ENCODE measurements around the gene C1orf35.

C1orf35 gene

DNA sequence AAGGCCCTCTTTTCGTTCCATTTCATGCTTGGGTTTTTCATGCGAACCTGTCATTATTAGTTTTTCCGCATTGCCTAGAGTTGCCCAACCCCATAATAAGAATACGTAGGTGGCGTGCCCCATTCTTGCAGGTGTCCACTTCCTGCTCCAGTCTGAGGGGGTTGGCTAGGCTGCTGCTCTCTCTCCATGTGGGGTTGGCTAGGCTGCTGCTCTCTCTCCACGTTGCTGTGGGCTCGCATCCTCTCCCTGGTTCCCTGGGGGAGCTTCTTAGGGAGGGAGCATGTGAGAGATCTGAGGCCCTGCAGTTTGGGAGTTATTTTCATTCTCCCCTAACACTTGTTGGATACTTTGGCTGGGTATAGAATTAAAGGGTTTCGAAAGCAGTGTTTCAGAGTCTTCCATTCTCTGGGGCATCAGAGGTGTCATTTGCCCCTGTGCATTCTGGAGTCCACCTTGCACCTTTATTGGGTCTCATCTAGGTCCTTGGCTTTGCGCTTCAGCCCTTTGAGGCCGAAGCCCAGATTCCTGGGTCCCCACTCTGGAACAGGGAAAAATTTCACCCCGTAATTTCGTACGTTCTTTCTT lies 8.6 kb downstream of the C1orf35 start:
- DNase-seq (ENCODE audit: low read depth): no peak

DNA sequence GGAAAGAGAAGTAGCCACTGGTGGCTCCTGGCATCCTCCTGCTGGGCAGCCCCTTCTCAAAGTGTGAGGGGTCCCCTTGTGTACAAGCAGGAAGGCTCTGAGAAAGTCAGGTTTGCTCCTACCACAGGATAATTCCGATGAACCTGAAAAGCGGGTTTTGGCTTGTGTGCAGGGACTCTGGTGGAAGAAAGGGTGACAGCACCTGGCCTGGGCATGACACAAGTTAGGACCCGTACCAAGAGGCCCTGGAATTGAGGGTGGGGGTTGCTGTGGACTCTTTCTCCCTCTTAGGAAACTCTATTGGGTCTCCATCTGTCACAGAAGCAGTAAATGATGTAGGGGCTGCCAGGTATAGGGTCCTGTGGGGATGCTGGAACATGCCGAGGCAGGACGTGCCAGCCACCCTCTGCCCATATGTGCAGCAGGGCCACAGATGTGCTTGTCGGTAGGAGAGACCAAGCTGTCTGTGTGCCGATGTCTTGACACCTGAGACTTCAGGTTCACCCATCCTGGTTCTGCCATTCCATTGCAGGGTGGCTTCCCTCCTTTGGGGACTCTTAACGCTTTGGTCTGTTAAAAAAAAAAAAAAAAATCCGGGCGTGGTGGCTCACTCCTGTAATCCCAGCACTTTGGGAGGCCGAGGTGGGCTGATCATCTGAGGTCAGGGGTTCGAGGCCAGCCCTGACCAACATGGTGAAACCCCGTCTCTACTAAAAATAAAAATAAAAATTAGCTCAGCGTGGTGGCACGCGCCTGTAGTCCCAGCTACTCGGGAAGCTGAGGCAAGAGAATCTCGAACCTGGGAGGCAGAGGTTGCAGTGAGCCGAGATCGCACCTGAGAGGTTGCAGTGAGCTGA lies 9.8 kb downstream of the C1orf35 start:
- no peak for DNase-seq (ENCODE audit: low read depth)

GRCh38 chr1:228092342-228093049 lies 10.6 kb downstream of the C1orf35 start:
- no peak for DNase-seq (ENCODE audit: low read depth)

DNA sequence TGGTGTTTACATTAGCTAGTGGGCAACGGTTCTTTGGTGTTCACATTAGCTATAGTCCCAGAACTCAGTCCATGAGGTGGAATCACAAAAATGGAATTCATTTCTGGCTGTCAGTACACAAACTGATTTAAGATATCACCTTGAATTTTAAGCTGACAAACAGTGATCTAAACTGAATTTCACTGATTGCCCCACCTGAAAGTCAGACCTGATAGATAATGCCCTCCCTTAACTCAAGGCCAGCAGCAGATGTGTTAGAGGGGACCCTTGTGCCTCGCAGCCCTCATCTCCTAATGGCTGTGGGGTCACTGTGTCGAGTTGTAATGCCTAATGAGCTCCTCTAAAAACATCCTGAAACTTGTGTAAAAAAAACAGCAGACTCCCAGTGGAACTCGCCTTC lies 12.0 kb downstream of the C1orf35 start:
- DNase-seq (ENCODE audit: low read depth): no peak

DNA sequence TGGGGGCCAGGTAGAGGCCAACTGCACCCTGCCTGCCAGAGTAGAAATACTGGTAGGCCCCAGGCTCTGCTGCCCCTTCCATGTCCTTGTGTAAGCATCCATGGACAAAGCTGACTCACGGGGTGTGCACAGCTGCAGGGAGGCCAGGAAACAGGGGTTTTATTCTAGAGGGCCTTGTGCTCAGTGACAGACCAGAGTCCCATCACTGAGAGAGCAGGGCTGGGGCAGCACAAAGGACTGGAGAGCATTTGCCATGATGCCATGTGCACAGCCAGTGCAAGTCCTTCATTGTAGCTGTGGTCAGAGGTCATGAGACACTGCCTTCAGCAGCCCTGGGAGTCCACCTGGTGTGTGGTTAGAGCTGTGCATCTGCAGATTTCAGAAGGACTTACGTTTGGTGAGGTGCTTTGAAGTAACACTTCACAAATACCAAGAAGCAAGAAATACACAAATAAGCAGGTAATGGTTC lies 12.5 kb downstream of the C1orf35 start:
- no peak for DNase-seq (ENCODE audit: low read depth)

GRCh38 chr1:228089519-228090380 lies 13.4 kb downstream of the C1orf35 start:
- DNase-seq (ENCODE audit: low read depth): no peak

GRCh38 chr1:228088586-228089498 lies 14.3 kb downstream of the C1orf35 start:
- no peak for DNase-seq (ENCODE audit: low read depth)

- no peak for DNase-seq (ENCODE audit: low read depth)
These were observed 15.3 kb downstream of the C1orf35 start for GRCh38 chr1:228087771-228088251.

- DNase-seq (ENCODE audit: low read depth): no peak
These were observed 17.7 kb downstream of the C1orf35 start for GRCh38 chr1:228085287-228085951.

- DNase-seq (ENCODE audit: low read depth): no peak
These were observed 18.3 kb downstream of the C1orf35 start for GRCh38 chr1:228084797-228085196.

- DNase-seq (ENCODE audit: low read depth): no peak
These were observed 18.8 kb downstream of the C1orf35 start for GRCh38 chr1:228084325-228084724.

DNA sequence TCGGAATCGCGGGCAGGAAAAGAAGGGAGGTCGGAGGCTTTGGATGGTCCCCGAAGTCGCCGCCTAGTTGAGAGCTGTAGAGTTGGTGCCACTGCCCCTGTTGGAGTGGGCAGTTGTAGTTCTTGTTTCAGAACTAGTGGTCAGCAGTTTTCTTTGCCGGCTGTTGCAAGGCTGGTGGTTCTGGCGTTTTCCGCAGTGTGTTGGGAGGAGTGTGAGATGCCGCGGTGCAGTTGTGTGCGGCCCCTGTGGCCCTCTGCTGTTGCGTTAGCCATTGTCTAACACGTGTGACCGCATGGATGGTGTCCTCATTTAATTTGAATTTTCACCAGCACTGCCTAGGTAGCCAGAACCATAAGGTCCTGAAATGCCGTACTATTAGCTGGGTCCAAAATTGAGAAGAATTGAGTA lies 19.2 kb downstream of the C1orf35 start:
- no peak for DNase-seq (ENCODE audit: low read depth)

DNA sequence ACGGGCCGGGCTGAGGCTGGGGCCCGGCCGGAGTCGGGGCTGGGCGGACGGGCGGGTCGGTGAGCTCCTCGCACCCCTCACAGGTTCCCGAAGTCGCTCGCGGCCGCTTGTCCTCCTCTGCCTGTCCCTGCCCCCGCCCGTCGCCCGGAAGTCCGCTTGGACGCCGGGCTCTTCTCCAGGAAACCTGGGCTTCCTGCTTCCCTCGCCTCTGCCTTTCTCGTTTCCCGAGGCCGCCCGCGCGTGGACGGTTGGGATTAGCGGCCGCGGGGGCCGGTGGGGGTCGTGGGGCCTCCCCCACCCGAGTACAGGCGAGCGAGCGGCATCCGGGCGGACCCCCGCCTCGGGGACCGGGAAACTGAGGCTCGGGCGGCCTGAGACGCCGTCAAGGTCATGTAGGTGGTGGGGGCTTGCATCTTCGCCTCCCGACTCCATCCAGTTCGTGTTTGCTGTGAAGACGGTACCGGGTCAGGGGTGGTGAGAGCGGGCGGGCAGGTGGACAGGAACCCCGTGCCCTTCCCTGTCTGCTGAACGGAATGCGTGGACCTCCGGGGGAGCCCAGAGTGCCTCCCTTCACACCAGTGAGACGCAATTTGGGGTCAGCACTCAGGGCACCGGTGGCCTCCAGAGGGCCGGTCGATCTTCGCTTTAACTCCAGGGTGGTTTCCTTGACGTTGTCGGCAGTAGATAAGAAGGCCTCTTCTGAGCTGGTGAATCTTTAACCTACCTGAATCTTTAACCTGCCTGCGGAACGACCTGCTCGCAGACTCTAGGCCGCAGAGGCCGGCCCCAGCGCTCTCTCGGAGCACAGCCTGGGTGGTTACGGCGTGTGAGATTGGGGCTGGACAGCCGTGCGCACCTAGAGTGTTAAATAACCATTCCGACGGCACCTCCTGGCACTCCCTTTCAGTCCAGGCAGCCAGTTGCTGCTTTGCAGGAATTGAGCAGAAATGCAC lies 19.9 kb downstream of the C1orf35 start:
- DNase-seq (ENCODE audit: low read depth): no peak

DNA sequence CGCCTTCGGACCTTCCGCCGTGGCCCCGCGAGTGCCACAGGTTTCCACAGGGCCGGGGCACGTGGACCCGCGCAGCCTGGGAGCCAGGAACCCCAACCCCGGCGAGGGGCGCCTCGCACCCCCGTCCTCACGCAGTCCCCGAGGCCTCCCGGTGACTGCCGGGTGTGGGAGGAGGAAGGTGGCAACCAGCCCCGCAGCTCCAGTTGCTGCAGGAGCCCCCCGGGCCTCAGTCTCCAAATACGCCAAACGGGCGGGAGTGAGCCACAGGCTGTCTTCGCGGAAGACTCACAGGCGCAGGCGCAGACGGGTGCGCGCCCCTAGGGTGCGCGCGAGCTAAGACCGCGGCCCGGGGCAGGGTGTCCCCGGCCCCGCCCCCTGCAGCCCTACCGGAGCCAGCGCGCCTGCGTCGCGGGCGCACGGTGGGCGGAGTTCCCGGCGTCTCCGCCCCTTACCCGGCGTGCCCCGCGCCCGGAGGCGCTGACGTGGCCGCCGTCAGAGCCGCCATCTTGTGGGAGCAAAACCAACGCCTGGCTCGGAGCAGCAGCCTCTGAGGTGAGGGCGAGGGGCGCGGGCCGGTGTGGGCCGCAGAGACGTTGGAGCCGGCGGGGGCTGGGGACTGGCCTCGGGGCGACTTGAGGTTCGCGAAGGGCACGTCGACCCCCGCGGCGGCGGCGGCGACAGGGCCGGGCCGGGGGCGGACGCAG lies 20.8 kb downstream of the C1orf35 start, which contains the start of gene ARF1:
TSS of gene ARF1 (plus strand) at position 495 of the 704 bp plus-strand sequence. CDS start 14,407 bp downstream, outside the sequence.
- DNase-seq (ENCODE audit: low read depth): peak; percentile 88

GRCh38 chr1:228081578-228082213 lies 21.4 kb downstream of the C1orf35 start:
- no peak for DNase-seq (ENCODE audit: low read depth)

DNA sequence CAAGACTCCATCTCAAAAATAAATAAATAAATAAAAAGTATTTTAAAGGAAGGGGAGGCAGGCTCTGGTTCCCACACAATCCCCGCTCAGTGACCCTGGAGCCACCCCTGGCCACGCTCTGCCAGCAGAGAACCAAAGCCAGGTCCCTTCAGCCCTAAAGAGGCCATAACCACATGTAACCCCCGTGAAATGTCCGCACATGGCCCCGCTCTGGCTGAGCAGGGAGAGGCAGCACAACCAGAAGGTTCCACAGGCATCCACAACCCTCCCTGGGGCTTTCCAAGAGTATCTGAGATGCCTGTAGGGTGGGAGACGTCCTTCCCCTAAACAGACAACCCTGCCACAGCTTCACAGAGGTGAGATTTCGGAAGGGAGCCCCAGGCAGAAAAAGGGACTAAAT lies 22.0 kb downstream of the C1orf35 start:
- no peak for DNase-seq (ENCODE audit: low read depth)

- no peak for DNase-seq (ENCODE audit: low read depth)
These were observed 23.4 kb downstream of the C1orf35 start for GRCh38 chr1:228079601-228080263.
